ENCODE measurements around the gene ATP9B. TPM values are rescaled to one million over a fixed set of nuclear protein-coding genes. Genes with fewer than 3 reads are reported as not detected.

ATP9B gene
- total RNA-seq, 2 donors from 2014 or later: 22.5 to 72.9 TPM

- no peak for TF ChIP-seq CTCF (IDR thresholded peaks at IDR 0.05)
- Histone ChIP-seq H3K27me3 (replicated peaks; ENCODE audit: insufficient read depth) (no peaks in the 10 kb centered on the region), H3K4me3 (no peak overlapping the region), H3K4me1 (ENCODE audit: control insufficient read depth in 1 of 2, low read depth in 2 of 2) (no peaks in the 10 kb centered on the region), H3K36me3 (peaks cover 32% of the 10 kb centered on the region), H3K9me3 (no peaks in the 10 kb centered on the region), H3K27ac (no peak overlapping the region)
- no peak for ATAC-seq (ENCODE audit: insufficient number of reproducible peaks, low FRiP score, low read depth)
- no peak for DNase-seq (ENCODE audit: low spot score)
Measured at GRCh38 chr18:79339094-79339908, 270.1 kb downstream of the ATP9B start.

- Histone ChIP-seq H3K9me3 (no peaks in the 10 kb centered on the region), H3K4me1 (ENCODE audit: control insufficient read depth in 1 of 2, low read depth in 2 of 2) (no peaks in the 10 kb centered on the region), H3K36me3 (peaks cover 48% of the 10 kb centered on the region), H3K27ac (no peak overlapping the region), H3K27me3 (replicated peaks; ENCODE audit: insufficient read depth) (no peaks in the 10 kb centered on the region), H3K4me3 (no peak overlapping the region)
- TF ChIP-seq CTCF (IDR thresholded peaks at IDR 0.05): no peak
- DNase-seq (ENCODE audit: low spot score) (no peak), ATAC-seq (ENCODE audit: insufficient number of reproducible peaks, low FRiP score, low read depth) (no peak)
Measured at GRCh38 chr18:79343567-79344207, 274.5 kb downstream of the ATP9B start.

- no peak for TF ChIP-seq CTCF (IDR thresholded peaks at IDR 0.05)
- ATAC-seq (ENCODE audit: insufficient number of reproducible peaks, low FRiP score, low read depth) (no peak), DNase-seq (ENCODE audit: low spot score) (no peak)
- H3K4me3 ChIP-seq: no peak overlapping the region
- H3K27ac ChIP-seq: no peak overlapping the region
- peaks cover 48% of the 10 kb centered on the region for H3K36me3 ChIP-seq
- no peaks in the 10 kb centered on the region for H3K4me1 ChIP-seq (ENCODE audit: control insufficient read depth in 1 of 2, low read depth in 2 of 2)
- H3K27me3 ChIP-seq (replicated peaks; ENCODE audit: insufficient read depth): no peaks in the 10 kb centered on the region
- no peaks in the 10 kb centered on the region for H3K9me3 ChIP-seq
Measured at GRCh38 chr18:79344208-79344581, 275.0 kb downstream of the ATP9B start.

- ATAC-seq (ENCODE audit: insufficient number of reproducible peaks, low FRiP score, low read depth) (no peak), DNase-seq (ENCODE audit: low spot score) (no peak)
- H3K4me3 ChIP-seq: no peak overlapping the region
- no peaks in the 10 kb centered on the region for H3K9me3 ChIP-seq
- no peaks in the 10 kb centered on the region for H3K4me1 ChIP-seq (ENCODE audit: control insufficient read depth in 1 of 2, low read depth in 2 of 2)
- TF ChIP-seq CTCF (IDR thresholded peaks at IDR 0.05): no peak
- H3K27me3 ChIP-seq (replicated peaks; ENCODE audit: insufficient read depth): no peaks in the 10 kb centered on the region
- H3K27ac ChIP-seq: no peak overlapping the region
- H3K36me3 ChIP-seq: peaks cover 59% of the 10 kb centered on the region
Measured at GRCh38 chr18:79345366-79345765, 276.2 kb downstream of the ATP9B start.

GRCh38 chr18:79345981-79346380 is 276.8 kb downstream of the ATP9B start:
- no peak for ATAC-seq (ENCODE audit: insufficient number of reproducible peaks, low FRiP score, low read depth)
- Histone ChIP-seq H3K9me3 (no peaks in the 10 kb centered on the region), H3K27ac (no peak overlapping the region), H3K36me3 (peaks cover 56% of the 10 kb centered on the region), H3K4me3 (no peak overlapping the region), H3K27me3 (replicated peaks; ENCODE audit: insufficient read depth) (no peaks in the 10 kb centered on the region), H3K4me1 (ENCODE audit: control insufficient read depth in 1 of 2, low read depth in 2 of 2) (no peaks in the 10 kb centered on the region)
- TF ChIP-seq CTCF (IDR thresholded peaks at IDR 0.05): no peak
- no peak for DNase-seq (ENCODE audit: low spot score)

Measured in thoracic aorta (tissue), 2 donors.